ENCODE data around the gene SPOPL.

DNA sequence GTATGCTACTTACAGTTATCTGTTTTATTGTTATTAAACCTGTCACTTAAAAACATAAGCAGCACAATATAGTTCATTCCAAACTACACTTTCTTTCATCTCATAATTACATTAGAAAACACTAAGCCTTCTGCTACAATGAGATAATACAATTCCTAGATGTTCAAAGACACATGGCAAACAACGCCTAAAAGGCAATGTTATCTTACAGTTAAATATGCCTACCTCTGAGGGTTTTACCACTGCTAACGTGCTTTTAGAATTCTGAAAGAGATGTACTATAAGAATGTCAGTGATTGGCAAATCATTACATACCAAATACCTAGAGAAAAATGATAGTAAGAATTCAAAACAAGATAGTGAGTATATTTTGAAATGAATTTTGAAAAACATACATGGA, 46.8 kb upstream of the SPOPL start:
- TF ChIP-seq, protein P1, sequence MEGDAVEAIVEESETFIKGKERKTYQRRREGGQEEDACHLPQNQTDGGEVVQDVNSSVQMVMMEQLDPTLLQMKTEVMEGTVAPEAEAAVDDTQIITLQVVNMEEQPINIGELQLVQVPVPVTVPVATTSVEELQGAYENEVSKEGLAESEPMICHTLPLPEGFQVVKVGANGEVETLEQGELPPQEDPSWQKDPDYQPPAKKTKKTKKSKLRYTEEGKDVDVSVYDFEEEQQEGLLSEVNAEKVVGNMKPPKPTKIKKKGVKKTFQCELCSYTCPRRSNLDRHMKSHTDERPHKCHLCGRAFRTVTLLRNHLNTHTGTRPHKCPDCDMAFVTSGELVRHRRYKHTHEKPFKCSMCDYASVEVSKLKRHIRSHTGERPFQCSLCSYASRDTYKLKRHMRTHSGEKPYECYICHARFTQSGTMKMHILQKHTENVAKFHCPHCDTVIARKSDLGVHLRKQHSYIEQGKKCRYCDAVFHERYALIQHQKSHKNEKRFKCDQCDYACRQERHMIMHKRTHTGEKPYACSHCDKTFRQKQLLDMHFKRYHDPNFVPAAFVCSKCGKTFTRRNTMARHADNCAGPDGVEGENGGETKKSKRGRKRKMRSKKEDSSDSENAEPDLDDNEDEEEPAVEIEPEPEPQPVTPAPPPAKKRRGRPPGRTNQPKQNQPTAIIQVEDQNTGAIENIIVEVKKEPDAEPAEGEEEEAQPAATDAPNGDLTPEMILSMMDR (conservative IDR thresholded peaks at IDR 0.05 in 1 of 2, IDR thresholded peaks at IDR 0.05 in 1 of 2; ENCODE audit: low read depth in 1 of 2, low read length in 2 of 2) = no peak
- no peak for TF ChIP-seq EZH2 (IDR thresholded peaks at IDR 0.05; ENCODE audit: low read length, missing control alignments)

Data from fibroblast of lung (primary cell).